HepG2 (cell line): ENCODE data around the gene SECTM1. TPM values are rescaled to one million over a fixed set of nuclear protein-coding genes. Genes with fewer than 3 reads are reported as not detected.

ENCODE experiments used
- DNMT3B ChIP-seq: conservative IDR thresholded peaks from 2 replicates; pipeline ENCODE4 v1.6.1; 2016; ENCODE audit warnings: missing biosample characterization, control low read depth
- DRAP1 ChIP-seq: IDR thresholded peaks from 2 replicates; pipeline ENCODE4 v1.6.1; 2016; ENCODE audit warnings: missing genetic modification reagents, missing compliant biosample characterization
- FLYWCH1 ChIP-seq: sonication (generic); formaldehyde crosslinking; IDR thresholded peaks from 2 replicates; pipeline ENCODE4 v1.8.1; 2023; ENCODE audit warnings: mild to moderate bottlenecking, missing genetic modification reagents
- GATAD1 ChIP-seq: IDR thresholded peaks from 2 replicates; pipeline ENCODE4 v1.6.1; 2016; ENCODE audit warnings: missing genetic modification reagents, missing compliant biosample characterization
- GATAD2A ChIP-seq: IDR thresholded peaks from 2 replicates; pipeline ENCODE4 v1.6.1; 2016
- GLI4 ChIP-seq: sonication (generic); formaldehyde crosslinking; IDR thresholded peaks from 2 replicates; pipeline ENCODE4 v1.5.1; 2020; ENCODE audit warnings: missing genetic modification reagents, mild to moderate bottlenecking, moderate library complexity, borderline replicate concordance
- KLF9 ChIP-seq: IDR thresholded peaks from 2 replicates; pipeline ENCODE4 v1.6.1; 2016; ENCODE audit warnings: low read depth
- MAF1 ChIP-seq: sonication (generic); formaldehyde crosslinking; IDR thresholded peaks from 2 replicates; pipeline ENCODE4 v1.5.0; 2020; ENCODE audit warnings: missing genetic modification reagents, borderline replicate concordance
- NFE2L1 ChIP-seq: sonication (generic); formaldehyde crosslinking; IDR thresholded peaks from 2 replicates; pipeline ENCODE4 v1.4.0; 2020; ENCODE audit warnings: missing genetic modification reagents, mild to moderate bottlenecking, borderline replicate concordance
- RORA ChIP-seq: sonication (generic); formaldehyde crosslinking; IDR thresholded peaks from 2 replicates; pipeline ENCODE4 v1.5.0; 2020; ENCODE audit warnings: mild to moderate bottlenecking, missing genetic modification reagents, moderate library complexity
- RXRA ChIP-seq: sonication (generic); formaldehyde crosslinking; IDR thresholded peaks from 2 replicates; pipeline ENCODE4 v1.5.1; 2020; ENCODE audit warnings: missing genetic modification reagents
- SALL2 ChIP-seq: sonication (generic); formaldehyde crosslinking; IDR thresholded peaks from 2 replicates; pipeline ENCODE4 v1.8.1; 2023; ENCODE audit warnings: mild to moderate bottlenecking, missing genetic modification reagents, inconsistent platforms
- SMAD9 ChIP-seq: sonication (generic); formaldehyde crosslinking; IDR thresholded peaks from 2 replicates; pipeline ENCODE4 v1.5.1; 2020; ENCODE audit warnings: mild to moderate bottlenecking, missing genetic modification reagents
- ZFP1 ChIP-seq: IDR thresholded peaks from 2 replicates; pipeline ENCODE4 v1.6.1; 2016
- ZNF234 ChIP-seq: sonication (generic); formaldehyde crosslinking; conservative IDR thresholded peaks from 2 replicates; pipeline ENCODE4 v1.5.1; 2020; ENCODE audit warnings: mild to moderate bottlenecking, missing genetic modification reagents
- ZNF235 ChIP-seq: sonication (generic); formaldehyde crosslinking; IDR thresholded peaks from 2 replicates; pipeline ENCODE4 v1.8.1; 2023; ENCODE audit warnings: mild to moderate bottlenecking, missing genetic modification reagents, borderline replicate concordance
- ZNF569 ChIP-seq: sonication (generic); formaldehyde crosslinking; IDR thresholded peaks from 2 replicates; pipeline ENCODE4 v1.5.0; 2020; ENCODE audit warnings: mild to moderate bottlenecking, missing genetic modification reagents, moderate library complexity, borderline replicate concordance
- ZSCAN22 ChIP-seq: sonication (generic); formaldehyde crosslinking; IDR thresholded peaks from 2 replicates; pipeline ENCODE4 v1.4.0; 2020; ENCODE audit warnings: mild to moderate bottlenecking, missing genetic modification reagents
- polyA plus RNA-seq, 8 experiments: library from polyadenylated mRNA; depleted of rRNA in 3 of 8; stranded (reverse) in 7 of 8; unstranded in 1 of 8; fragments of >200 nt; fragmentation: Illumina TruSeq in 4 of 8; extraction: Trizol in 4 of 8; gene quantifications; 2 replicates each; pipeline versions ENCODE4 v1.2.1 to v1.2.3, GENCODE V29; 2011 to 2016; ENCODE audit warnings: low read depth in 4 of 8, missing spikeins in 1 of 8, mixed read lengths in 1 of 8; ENCODE audit not compliant: insufficient read depth in 1 of 8
- total RNA-seq, 5 experiments: library from RNA; depleted of rRNA; stranded (reverse); fragments of >200 nt; fragmentation: Illumina TruSeq; extraction: Trizol; gene quantifications; 2 replicates each; pipeline ENCODE4 v1.2.3, GENCODE V29; 2016; ENCODE audit warnings: low read depth in 1 of 5
- TF ChIP-seq, protein P1 (sequence below): sonication (generic); formaldehyde crosslinking; IDR thresholded peaks from 2 replicates; pipeline ENCODE4 v1.4.0; 2020; ENCODE audit warnings: missing genetic modification reagents
- TF ChIP-seq, protein P2 (sequence below): sonication (generic); formaldehyde crosslinking; IDR thresholded peaks from 2 replicates; pipeline ENCODE4 v1.9.0; 2021; ENCODE audit warnings: mild to moderate bottlenecking, missing genetic modification reagents

Gene SECTM1
- total and polyA plus RNA-seq, 2 of the 13 experiments (the other 11 are each of a cell fraction or from before 2014, with no cell fraction given), result 3.5 to 5.3 TPM

DNA sequence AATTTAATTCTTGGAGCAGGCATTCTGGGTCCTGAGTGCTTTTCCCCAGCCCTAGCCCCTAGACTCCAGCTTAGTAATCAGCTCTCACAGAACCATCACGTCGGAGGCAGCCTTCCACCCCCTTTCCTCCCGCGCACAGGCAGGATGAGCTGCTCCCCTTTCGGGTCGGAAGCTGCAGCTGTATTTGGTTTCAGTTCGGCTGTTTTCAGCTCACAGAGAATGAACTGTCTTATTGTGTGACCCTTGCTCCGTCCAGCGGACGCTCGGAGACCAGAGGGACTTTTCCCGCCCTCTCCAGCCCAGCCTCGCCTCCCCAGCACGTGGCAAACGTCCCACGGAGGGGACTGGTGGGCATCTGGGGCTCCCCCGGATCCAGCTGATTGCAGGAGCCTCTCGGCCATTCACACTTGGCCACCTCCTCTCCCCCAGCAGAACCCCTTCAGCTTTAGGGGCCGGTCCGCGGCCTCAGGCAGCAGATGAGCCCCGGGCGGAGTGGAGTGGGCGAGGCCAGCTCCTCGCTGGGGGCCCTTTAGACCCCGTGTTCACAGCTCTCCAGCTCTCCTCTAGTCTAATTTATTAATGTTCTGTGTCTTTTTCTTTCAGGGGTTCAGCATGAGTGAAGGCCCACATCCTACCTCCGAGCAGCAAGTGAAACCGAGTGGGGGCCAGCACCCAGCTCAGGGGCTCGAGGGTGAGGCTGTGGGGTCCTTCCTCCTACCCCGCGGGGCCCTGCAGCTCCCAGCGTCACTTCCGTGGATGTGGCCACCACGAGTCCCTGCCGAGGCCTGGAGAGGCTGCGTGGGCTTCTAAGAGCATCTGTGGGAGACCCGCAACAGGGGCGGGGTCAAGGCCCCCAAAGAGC is 37.1 kb upstream of the SECTM1 start (continued):
- TF ChIP-seq ZFP1 (CRISPR knock-in tag) (peak; percentile 59; the same call in 1 of the 2 replicates), SMAD9 (CRISPR knock-in tag) (peak; percentile 69; the same call in 1 of the 2 replicates), KLF9 (CRISPR knock-in tag) (no peak), ZNF234 (CRISPR knock-in tag) (no peak), GATAD1 (CRISPR knock-in tag) (peak; percentile 56; the same call in 1 of the 2 replicates), ZNF235 (peak; percentile 48; the same call in 1 of the 2 replicates), DRAP1 (peak; percentile 19; the same call in 1 of the 2 replicates), MAF1 (CRISPR knock-in tag) (peak; percentile 62; the same call in 1 of the 2 replicates), FLYWCH1 (peak; percentile 93), NFE2L1 (peak; percentile 78; the same call in 1 of the 2 replicates), RXRA (CRISPR knock-in tag) (peak; percentile 71), ZSCAN22 (CRISPR knock-in tag) (peak; percentile 78; the same call in 1 of the 2 replicates), GATAD2A (peak; percentile 78), RORA (CRISPR knock-in tag) (no peak), ZNF569 (CRISPR knock-in tag) (no peak), SALL2 (no peak), DNMT3B (CRISPR knock-in tag) (no peak), GLI4 (CRISPR knock-in tag) (no peak)
- TF ChIP-seq, protein P1, sequence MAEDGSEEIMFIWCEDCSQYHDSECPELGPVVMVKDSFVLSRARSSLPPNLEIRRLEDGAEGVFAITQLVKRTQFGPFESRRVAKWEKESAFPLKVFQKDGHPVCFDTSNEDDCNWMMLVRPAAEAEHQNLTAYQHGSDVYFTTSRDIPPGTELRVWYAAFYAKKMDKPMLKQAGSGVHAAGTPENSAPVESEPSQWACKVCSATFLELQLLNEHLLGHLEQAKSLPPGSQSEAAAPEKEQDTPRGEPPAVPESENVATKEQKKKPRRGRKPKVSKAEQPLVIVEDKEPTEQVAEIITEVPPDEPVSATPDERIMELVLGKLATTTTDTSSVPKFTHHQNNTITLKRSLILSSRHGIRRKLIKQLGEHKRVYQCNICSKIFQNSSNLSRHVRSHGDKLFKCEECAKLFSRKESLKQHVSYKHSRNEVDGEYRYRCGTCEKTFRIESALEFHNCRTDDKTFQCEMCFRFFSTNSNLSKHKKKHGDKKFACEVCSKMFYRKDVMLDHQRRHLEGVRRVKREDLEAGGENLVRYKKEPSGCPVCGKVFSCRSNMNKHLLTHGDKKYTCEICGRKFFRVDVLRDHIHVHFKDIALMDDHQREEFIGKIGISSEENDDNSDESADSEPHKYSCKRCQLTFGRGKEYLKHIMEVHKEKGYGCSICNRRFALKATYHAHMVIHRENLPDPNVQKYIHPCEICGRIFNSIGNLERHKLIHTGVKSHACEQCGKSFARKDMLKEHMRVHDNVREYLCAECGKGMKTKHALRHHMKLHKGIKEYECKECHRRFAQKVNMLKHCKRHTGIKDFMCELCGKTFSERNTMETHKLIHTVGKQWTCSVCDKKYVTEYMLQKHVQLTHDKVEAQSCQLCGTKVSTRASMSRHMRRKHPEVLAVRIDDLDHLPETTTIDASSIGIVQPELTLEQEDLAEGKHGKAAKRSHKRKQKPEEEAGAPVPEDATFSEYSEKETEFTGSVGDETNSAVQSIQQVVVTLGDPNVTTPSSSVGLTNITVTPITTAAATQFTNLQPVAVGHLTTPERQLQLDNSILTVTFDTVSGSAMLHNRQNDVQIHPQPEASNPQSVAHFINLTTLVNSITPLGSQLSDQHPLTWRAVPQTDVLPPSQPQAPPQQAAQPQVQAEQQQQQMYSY (CRISPR knock-in tag), result peak; percentile 57; the same call in 1 of the 2 replicates
- TF ChIP-seq, protein P2, sequence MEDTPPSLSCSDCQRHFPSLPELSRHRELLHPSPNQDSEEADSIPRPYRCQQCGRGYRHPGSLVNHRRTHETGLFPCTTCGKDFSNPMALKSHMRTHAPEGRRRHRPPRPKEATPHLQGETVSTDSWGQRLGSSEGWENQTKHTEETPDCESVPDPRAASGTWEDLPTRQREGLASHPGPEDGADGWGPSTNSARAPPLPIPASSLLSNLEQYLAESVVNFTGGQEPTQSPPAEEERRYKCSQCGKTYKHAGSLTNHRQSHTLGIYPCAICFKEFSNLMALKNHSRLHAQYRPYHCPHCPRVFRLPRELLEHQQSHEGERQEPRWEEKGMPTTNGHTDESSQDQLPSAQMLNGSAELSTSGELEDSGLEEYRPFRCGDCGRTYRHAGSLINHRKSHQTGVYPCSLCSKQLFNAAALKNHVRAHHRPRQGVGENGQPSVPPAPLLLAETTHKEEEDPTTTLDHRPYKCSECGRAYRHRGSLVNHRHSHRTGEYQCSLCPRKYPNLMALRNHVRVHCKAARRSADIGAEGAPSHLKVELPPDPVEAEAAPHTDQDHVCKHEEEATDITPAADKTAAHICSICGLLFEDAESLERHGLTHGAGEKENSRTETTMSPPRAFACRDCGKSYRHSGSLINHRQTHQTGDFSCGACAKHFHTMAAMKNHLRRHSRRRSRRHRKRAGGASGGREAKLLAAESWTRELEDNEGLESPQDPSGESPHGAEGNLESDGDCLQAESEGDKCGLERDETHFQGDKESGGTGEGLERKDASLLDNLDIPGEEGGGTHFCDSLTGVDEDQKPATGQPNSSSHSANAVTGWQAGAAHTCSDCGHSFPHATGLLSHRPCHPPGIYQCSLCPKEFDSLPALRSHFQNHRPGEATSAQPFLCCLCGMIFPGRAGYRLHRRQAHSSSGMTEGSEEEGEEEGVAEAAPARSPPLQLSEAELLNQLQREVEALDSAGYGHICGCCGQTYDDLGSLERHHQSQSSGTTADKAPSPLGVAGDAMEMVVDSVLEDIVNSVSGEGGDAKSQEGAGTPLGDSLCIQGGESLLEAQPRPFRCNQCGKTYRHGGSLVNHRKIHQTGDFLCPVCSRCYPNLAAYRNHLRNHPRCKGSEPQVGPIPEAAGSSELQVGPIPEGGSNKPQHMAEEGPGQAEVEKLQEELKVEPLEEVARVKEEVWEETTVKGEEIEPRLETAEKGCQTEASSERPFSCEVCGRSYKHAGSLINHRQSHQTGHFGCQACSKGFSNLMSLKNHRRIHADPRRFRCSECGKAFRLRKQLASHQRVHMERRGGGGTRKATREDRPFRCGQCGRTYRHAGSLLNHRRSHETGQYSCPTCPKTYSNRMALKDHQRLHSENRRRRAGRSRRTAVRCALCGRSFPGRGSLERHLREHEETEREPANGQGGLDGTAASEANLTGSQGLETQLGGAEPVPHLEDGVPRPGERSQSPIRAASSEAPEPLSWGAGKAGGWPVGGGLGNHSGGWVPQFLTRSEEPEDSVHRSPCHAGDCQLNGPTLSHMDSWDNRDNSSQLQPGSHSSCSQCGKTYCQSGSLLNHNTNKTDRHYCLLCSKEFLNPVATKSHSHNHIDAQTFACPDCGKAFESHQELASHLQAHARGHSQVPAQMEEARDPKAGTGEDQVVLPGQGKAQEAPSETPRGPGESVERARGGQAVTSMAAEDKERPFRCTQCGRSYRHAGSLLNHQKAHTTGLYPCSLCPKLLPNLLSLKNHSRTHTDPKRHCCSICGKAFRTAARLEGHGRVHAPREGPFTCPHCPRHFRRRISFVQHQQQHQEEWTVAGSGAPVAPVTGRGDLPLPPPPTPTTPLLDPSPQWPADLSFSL (CRISPR knock-in tag), result no peak
